Effector CD4-positive, alpha-beta T cell (primary cell): Measurements from ENCODE around the gene RIMBP2.

Experiments used
- DNase-seq: peaks from one replicate; pipeline ENCODE4 v3.0.0-alpha.2; 2020

The RIMBP2 gene

DNA sequence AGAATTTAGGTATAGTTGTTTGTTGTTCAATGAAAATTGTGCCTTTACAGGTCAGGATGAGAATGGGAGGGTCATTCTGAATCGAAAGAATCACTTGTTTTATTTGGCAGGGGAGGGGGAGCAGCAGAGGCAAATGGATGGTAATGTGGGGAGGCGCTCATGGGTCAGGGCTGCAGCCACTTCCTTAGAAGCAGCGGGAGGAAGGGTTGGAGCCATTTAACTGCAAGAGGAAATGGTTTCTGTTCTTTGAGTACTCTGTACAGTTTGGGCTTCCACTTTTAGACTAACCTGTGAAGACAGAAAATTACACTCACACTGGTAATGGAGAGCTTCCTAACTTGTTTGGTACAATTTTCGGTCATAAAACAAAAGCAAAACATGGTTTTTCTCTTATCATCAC, 321.2 kb downstream of the RIMBP2 start:
- no peak for DNase-seq

DNA sequence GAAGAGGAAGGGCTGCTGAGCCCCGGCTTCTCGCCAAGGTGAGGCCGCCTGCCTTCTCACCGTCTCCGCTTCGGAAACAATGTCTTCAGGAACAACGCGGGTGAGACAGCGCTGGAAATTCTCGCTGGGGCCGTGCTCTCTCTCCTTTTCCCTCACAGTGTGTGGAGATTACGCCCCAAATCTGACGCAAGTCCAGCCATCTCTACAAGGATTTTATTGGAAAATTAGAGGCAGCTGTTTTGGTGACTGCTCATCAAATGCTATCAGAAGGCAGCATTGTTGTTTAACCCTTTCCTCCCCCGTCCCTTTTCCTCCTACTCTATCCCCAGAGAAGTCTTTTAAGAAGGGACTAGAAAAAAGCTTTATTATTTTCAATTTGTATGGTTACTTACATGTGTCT, 324.9 kb downstream of the RIMBP2 start:
- no peak for DNase-seq

DNA sequence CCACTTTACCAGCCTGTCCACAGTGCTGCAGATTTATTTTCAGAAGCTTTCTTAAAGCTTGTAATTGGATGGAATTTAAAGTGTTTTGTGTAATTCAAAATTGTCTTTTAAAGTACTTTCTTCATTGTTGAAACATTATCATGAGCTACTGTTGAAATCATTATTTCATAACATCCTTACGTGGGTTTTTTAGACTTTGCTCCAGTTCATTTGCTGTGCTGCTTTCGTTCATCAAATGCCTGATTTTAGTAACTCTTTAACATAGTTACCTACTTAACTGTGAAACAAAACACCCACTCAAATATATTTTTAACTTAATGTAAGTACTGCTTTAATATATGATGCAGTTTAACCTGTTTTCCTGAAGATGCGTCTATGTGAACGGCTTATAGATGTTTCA, 330.9 kb downstream of the RIMBP2 start:
- no peak for DNase-seq

DNA sequence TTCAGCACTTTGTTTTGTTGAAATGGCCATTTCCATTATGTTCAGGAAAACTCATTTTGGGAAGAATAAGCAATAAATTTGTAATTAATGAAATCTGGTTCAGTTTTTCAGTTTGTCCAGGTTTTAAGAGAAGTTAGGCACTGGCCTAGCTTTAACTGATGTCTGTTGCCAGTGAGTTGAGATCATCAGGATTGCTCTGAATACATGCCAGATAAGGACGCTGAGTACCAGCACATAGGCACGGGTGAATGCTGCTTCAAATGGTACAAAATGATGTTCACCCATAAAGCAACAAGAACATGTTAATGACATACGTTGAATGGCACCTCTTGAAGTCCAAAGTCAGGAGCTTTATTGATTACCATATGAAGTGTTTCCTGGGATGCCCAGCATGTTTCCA, 331.9 kb downstream of the RIMBP2 start:
- DNase-seq: no peak

DNA sequence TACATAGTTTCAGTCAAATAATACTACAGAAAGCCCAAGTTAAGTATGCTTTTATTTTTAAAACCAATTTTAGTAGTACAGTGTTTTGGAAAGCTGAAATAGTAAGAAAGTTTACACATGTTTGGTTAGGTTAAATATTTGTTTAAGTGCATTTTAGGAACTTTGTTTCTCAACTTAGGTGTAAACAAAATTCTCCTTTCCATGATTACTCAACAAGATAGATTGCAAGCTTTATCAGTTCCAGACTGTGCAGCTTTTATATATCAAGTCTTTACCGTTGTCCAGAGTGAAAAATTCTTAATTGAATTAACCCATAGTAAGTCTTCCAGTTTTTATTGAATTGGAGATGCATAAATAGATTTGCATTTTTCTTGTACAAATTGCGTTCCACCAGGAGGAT, 333.3 kb downstream of the RIMBP2 start:
- DNase-seq: no peak

DNA sequence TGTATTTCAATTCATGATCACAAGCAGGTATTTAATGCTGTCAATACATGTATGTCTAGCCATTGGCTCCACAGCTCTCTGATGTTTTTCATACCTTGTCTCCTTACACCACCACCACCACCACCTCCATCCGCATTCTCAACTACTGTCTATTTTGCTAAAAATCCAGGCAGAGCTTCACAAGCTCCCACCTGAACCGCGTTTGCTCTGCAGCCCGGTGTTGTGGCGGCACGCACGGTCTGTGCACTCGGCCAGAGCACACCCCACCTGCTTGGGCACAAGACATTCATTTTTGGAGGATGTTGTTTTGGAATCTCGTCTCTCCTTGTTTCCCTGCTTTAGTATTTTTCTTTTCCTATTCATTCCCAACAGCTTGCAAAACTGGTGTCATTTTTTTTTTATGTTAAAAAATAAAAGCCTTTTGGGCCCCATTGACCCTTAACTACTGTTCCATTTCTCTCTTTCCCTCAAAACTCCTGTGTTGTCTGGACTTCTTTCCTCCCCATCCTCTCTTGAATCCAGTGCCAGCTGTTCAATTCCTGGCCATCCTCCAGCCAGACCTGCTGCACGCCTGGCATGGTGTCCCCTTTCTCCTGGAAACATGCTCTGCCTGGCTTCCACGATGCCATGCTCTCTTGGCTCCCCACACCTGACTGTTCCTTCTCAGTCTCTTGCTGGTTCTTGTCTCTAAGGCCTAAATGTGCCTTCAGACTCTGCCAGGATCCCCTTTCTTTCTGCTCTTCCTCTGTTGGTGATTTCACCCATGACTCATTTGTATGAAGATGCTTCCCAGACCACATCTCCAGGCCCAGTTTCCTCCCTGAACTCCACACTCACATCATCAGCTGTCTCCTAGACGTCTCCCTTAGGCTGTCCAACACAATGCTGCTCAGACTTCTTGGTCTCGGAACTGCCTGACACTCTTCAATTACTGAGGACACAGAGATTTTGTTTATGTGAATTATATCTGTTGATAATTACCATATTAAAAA, 340.5 kb downstream of the RIMBP2 start:
- no peak for DNase-seq

DNA sequence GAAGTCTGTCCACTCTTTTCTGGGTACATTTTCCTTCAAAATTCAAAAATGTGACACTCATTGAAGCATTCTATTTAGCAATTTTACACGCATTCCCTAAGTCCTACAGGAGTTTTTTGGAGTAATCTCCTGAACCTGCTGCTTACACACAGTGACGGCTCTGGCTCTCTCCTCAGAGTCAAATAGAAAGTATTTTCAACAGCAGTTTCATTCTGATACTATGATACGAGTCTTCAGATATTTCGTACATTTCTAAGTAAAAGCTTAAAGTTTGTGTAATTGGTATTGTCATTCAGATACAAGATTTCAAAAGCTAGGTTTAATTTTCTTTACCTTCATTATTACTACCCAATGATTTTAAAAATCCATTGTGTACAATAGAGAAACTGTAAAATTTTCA, 342.0 kb downstream of the RIMBP2 start:
- DNase-seq: no peak

DNA sequence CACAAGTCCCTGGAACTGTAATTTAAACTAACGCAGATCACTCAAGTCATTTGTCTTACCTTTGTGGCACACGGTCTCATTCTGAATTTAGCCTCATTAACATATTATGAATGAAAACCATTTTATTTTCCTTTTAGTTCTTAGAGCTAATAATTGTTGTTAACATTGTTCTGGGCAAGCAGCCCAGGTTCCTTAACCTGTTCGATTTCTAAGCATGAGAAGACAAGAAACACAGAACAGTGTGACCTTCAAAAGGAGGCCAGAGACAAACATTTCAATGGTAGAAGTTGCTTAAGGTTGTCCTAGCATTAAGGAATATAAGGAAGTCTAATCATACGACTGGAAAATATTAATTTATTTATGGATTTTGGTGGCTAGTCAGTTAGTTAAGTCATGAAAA, 343.2 kb downstream of the RIMBP2 start:
- DNase-seq: no peak

DNA sequence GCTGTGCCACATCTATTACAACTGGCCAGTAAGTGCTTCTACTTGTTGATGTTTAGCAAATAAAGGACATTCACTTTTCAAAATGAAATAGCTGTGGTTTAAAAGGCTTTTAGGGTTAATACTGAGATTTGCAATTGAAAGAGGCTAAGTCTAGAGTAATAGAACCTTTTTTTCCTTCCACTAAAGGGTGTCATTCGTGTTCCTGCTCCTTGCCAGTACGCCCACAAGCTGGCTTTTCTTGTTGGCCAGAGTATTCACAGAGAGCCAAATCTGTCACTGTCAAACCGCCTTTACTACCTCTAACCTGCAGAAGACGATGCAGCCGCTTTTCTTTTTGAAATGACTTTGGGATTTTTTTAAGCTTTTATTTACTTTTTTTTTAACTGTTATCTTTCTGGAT, 344.8 kb downstream of the RIMBP2 start:
- DNase-seq: no peak

DNA sequence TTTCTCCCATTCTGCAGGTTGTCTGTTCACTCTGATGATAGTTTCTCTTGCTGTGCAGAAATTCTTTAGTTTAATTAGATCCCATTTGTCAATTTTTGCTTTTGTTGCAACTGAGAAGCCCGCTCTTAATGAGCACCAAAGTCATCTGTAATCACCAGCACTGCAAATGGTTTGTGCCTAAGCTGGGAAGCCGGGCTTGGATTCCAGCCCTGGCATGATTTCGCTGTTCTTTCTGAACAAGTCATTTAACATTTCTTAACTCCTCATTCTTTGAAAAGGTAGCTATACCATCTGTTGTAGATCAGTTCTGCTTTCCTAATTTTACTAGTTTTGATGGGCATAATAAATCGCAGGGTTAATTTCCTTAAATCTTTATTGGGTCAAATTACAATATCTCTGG, 346.3 kb downstream of the RIMBP2 start:
- DNase-seq: no peak

DNA sequence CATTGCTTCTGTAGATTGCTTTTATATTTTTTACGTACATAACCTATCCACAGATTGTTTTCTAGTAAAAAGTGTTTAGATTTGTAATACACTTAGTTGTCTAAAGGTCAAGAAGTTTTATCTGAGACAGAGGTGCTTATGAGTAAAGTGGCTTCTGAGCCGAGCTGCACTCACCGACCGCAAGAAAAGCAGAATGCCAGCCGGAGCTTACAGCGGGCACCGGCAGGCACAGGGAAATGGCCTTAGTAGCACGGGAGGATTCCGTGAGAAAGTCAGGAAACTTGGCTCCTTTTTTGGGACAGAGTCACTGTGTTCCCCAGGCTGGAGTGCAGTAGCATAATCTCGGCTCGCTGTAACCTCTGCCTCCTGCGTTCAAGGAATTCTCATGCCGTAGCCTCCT, 348.6 kb downstream of the RIMBP2 start:
- no peak for DNase-seq

DNA sequence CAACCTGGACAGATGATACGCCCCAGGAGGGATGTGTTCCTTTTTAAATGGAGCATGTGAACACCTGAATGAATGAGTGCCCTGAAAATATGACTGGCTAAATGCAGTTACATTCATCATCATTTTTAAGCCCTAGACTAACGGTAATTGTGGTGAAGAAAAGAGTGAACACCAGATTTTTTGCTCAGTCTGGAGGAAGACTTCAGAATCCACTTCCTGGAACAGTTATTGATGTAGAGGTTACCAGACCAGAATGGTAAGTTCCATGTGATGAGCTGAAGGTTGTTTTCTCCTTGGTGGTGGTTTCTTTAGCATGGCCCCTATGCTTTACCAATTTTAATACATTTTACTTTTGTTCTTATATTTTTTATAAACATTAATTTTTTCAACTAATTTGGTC, 349.1 kb downstream of the RIMBP2 start:
- DNase-seq: no peak

DNA sequence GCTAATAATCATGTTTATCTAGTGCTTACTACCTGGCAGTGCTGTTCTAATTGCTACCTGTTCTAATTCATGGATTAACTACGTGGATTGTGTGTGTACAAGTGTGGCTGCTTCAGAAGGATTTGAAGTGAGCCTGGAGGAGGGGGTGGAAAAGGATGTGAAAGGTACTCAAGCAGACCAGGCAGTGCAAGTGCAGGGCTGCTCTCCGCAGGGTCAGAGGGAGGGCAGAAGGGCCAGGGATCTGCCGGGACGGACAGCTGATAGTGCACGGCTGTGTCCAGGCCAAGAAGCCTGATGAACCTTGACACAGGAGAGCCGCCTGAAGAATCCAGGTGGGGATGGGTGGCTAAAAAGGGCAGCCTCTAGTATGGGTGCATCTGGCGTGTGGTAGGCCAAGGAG, 349.9 kb downstream of the RIMBP2 start:
- no peak for DNase-seq

DNA sequence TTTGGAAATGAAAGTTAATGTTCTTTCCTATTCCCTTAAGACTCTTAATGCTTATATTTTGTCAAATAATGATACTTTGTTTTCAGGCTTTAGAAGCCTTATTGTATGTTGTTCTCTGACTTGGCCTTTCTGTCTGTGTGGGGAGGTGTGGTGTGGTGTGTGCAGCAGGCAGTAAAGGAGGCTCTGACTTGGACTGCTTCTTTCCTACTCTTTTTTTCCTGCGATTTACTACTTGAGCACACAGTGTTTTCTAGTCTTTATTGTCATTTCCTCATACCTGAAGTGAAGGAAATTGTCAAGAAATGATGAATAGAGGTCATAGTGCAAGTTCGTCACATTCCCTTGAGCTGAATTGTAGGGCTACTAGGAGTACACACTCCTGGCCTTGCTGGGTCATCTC, 351.5 kb downstream of the RIMBP2 start:
- DNase-seq: no peak

DNA sequence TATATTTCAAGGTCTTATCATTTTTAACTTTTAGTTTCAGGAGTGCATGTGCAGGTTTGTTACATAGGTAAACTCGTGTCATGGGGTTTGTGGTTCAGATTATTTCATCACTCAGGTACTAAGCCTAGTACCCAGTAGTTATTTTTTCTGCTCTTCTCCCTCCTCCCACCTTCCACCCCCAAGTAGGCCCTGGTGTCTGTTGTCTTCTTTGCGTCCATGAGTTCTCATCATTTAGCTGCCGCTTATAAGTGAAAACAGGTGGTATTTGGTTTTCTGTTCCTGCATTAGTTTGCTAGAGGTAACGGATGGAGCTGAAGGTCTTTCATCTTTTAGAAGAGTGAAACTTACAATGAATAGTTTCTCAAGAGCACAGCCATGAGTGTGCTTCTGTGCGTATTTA, 354.0 kb downstream of the RIMBP2 start:
- DNase-seq: no peak

DNA sequence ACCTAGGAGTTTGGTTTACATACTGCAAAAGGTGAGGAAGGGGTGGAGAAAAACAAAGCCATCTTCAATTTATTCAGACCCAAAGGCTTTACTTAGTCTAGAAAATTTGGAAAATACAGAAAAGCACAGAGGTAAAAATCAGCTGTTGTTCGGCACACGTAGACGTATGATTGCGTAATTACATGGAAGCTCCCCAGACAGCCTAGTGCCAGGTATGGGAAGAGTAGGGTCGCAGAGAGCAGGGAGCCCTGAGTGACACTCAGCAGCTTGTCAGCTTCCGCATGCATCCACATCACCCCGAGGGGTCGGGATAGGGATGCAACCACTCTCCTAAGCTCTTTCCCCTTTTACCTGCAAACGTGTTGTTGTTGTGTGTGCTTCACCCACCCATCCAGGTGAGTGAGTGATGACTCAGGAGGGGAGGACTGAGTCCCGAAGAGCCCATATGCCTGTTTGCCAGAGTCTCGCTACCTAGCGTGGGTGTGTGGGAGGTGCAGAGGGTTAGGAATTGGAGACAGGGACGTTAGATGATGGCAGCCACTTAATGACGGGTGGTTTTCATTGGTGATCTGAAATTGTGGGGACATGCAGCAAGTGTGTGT, 358.3 kb downstream of the RIMBP2 start:
- DNase-seq: no peak

DNA sequence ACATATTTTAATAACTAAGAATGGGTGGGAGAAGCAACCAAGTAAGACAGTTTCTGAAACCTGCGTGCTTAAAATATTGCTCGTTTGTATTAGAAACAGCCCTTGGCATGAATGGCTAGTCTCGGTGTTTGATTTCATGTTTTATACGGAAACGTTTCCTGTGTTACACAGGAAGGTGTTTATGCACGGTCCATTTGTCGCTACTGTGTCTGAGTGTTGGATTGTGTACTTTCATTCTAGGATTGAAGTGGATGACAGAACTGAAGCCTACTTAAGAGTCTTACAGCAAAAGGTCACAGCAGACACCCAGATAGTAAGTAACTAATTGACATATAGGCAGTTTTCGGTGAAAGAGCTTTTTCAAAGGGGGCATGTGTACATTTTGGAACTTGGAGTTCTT, 358.9 kb downstream of the RIMBP2 start:
- DNase-seq: no peak

DNA sequence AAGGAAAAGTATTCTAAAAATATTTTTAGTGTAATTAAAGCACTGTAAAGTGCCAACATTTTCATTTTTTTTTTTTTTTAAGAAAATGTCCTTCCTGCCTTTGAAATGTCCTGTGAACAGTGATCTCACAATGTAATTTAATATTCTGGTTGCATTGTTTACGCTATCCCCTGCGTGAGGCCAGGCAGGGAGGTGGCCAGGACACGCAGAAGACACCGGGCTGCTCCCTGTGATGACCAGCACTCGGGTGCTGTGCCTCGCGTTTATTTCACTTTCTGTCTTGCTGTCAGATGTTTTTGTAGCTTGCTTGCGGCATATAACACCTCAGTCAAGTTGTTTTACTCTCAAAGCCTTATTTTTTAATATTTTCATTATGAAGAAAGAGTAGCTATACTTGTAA, 359.9 kb downstream of the RIMBP2 start:
- DNase-seq: no peak

DNA sequence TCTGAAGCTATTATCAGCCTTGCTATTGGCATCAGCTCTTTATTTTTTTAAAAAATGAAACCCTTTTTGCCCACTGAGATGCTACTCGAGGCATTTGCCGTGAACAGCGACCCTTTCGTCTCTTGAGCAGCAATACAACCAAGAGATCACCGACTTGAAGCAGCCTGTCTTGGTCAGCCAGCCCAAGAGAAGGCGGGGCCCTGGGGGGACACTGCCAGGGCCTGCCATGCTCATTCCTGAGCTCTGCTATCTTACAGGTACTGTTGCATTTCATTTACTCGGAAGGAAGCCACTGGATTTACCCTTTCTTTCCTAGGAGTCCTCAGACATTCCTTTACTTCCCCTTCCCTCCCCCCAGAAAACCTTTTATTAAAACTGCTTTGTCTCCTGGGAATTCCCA, 361.7 kb downstream of the RIMBP2 start:
- no peak for DNase-seq

DNA sequence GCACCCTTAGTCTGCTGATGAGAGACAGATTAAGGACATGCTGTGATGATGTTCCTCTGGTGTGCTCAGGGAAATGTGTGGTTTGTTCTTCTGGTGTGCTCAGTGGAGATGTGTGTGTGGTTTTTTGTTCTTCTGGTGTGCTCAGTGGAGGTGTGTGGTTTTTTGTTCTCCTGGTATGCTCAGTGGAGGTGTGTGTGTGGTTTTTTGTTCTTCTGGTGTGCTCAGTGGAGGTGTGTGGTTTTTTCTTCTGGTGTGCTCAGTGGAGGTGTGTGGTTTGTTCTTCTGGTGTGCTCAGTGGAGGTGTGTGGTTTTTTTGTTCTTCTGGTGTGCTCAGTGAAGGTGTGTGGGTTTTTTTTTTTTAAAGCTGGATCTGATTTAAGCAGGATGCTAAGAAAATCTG, 363.0 kb downstream of the RIMBP2 start:
- no peak for DNase-seq

DNA sequence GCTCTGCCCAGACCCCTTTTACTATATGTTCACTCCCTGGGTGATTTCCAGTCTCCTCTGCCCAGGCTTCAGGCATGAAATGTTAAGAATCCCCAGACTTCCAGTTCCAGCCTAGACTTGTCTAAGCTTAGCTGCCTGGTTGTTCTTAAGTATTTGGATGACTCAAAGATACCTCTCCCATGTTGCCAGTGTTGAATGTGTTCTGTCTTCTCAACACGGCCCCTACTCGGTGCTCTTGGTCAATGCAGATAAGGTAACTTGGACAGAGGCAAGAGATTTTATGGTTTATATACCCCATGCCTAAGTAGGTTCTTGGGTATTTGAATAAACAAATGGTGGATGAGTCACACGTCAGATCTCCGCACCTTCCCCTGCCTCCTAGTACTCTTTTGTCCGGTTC, 364.8 kb downstream of the RIMBP2 start:
- DNase-seq: no peak

DNA sequence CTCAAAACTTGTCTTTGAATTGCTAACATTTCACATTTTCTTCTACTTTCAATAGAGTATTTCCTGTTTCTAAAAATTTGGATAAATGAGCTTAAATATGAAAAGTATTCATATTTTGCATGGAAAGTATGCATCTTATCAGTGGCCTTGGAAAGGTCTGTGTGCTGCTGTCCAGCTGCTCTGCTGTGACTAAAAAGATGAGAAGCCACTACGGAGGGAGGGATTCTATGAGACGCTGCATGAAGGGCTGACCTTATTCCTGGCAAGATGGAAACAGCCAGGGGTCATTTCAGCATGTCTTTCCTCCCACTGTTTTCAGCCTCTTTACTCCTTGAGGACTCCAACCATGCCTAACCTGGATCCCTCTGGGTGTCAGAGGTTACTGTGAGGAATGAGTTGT, 365.4 kb downstream of the RIMBP2 start:
- no peak for DNase-seq

DNA sequence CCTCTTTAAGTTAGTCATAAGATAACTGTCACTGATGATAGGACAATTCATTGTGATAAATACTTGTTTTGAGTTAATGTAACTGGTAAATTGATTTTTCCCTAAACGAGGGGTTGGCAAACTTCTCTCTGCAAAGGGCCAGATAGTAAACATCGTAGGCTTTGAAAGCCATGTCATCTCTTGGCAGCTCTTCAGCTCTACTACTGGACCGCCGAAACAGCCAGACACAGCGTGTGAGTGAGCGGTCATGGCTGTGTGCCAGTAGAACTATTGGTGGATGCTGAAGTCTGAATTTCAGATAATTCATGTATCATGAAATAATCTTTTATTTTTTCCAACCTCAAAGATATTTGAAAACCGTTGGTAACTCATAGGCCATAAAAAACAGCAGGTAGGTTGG, 368.5 kb downstream of the RIMBP2 start:
- no peak for DNase-seq
